HCT116 (cell line): ENCODE data around the gene TBC1D4. TPM values are rescaled to one million over a fixed set of nuclear protein-coding genes. Genes with fewer than 3 reads are reported as not detected.

Experiments used
- ATAC-seq: fragments of 200-7000 bp; cut with Tn5 transposase; 2 replicates; pipeline ENCODE4 v1.9.1; 2020; ENCODE audit warnings: mild to moderate bottlenecking, moderate library complexity
- BruUV-seq: library from RNA; stranded (reverse); fragments of 400-500 nt; replicated peaks from 2 replicates; lab custom pipeline; 2021; lab: Mats Ljungman, UMichigan
- CTCF ChIA-PET: fragments of 300-600 bp; sonication (Branson Sonifier 250); formaldehyde crosslinking; loops from one replicate; lab custom pipeline; 2021; ENCODE audit warnings: antibody characterized with exemption; lab: Charles Lee
- POLR2A ChIA-PET: fragments of 300-600, 350-600 bp; sonication (Branson Sonifier 250); formaldehyde crosslinking; loops from one replicate; lab custom pipeline; 2021; ENCODE audit warnings: antibody characterized with exemption; lab: Charles Lee
- RAD21 ChIA-PET, 2 experiments: fragments of 300-600 bp; sonication (Branson Sonifier 250); formaldehyde crosslinking; loops; one replicate each; lab custom pipeline; 2023; ENCODE audit warnings: low total read pairs in 2 of 2; ENCODE audit not compliant: uncharacterized antibody in 2 of 2, unreplicated experiment in 2 of 2, low non-redundant PET in 1 of 2; lab: Charles Lee
- DNase-seq: peaks from one replicate; pipeline ENCODE4 v3.0.0-alpha.2; 2010; ENCODE audit warnings: low read depth, low spot score
- H2AFZ ChIP-seq: fragments of 200-600 bp; shearing (Covaris generic), sonication (generic); 2 replicates; pipeline ENCODE4 v1.6.1; 2017; ENCODE audit warnings: low read depth, mixed run types, mixed read lengths, antibody characterized with exemption, low read length; ENCODE audit not compliant: poor library complexity, severe bottlenecking
- H3K27ac ChIP-seq: 2 replicates; pipeline ENCODE4 v1.5.1; 2012; ENCODE audit warnings: low read depth, low read length
- H3K27me3 ChIP-seq: fragments of 200-600 bp; sonication (generic); 2 replicates; pipeline ENCODE4 v1.6.1; 2016; ENCODE audit warnings: mixed run types, low read length, mixed read lengths; ENCODE audit not compliant: insufficient read depth
- H3K36me3 ChIP-seq, 2 experiments: fragments of 200-500 bp in 1 of 2; fragments of 200-600 bp in 1 of 2; sonication (Bioruptor generic) in 1 of 2; sonication (generic) in 1 of 2; 2 replicates each; pipeline versions ENCODE4 v1.5.1 to v1.6.1; 2014 to 2016; ENCODE audit warnings: low read length in 2 of 2, inconsistent platforms in 1 of 2, mixed read lengths in 1 of 2, mixed run types in 1 of 2; ENCODE audit not compliant: insufficient read depth in 2 of 2, control insufficient read depth in 1 of 2
- H3K4me1 ChIP-seq, 2 experiments: fragments of 200-600 bp in 1 of 2; sonication (generic) in 1 of 2; 2 replicates each; pipeline versions ENCODE4 v1.5.1 to v1.6.1; 2012 to 2017; ENCODE audit warnings: low read length in 2 of 2, inconsistent platforms in 1 of 2, mild to moderate bottlenecking in 1 of 2, mixed read lengths in 1 of 2, mixed run types in 1 of 2, moderate library complexity in 1 of 2; ENCODE audit not compliant: insufficient read depth in 2 of 2, control insufficient read depth in 1 of 2
- H3K4me2 ChIP-seq: fragments of 200-600 bp; sonication (generic); 2 replicates; pipeline ENCODE4 v1.6.1; 2017; ENCODE audit warnings: mixed run types, low read length, mixed read lengths
- H3K4me3 ChIP-seq, 2 experiments: fragments of 200-600 bp in 1 of 2; sonication (generic) in 1 of 2; replicated peaks in 1 of 2; 2 replicates each; pipeline ENCODE4 v1.5.1; 2011 to 2016; ENCODE audit warnings: low read length in 2 of 2, control low read depth in 1 of 2, low read depth in 1 of 2, mild to moderate bottlenecking in 1 of 2, mixed read lengths in 1 of 2, mixed run types in 1 of 2
- H3K79me2 ChIP-seq: fragments of 200-600 bp; sonication (generic); 2 replicates; pipeline ENCODE4 v1.6.1; 2017; ENCODE audit warnings: mild to moderate bottlenecking, mixed run types, low read length, moderate library complexity, mixed read lengths; ENCODE audit not compliant: insufficient read depth
- H3K9ac ChIP-seq: fragments of 200-600 bp; sonication (generic); 2 replicates; pipeline ENCODE4 v1.6.1; 2016; ENCODE audit warnings: low read length, mixed read lengths
- H3K9me2 ChIP-seq: fragments of 200-600 bp; sonication (generic), shearing (Covaris generic); 2 replicates; pipeline ENCODE4 v1.6.1; 2017; ENCODE audit warnings: mixed run types, mild to moderate bottlenecking, moderate library complexity; ENCODE audit not compliant: insufficient read depth
- H3K9me3 ChIP-seq, 2 experiments: fragments of 200-500 bp in 1 of 2; fragments of 200-600 bp in 1 of 2; sonication (Bioruptor generic) in 1 of 2; sonication (generic) in 1 of 2; 2 replicates each; pipeline ENCODE4 v1.6.1; 2014 to 2017; ENCODE audit warnings: low read length in 2 of 2, mixed read lengths in 2 of 2, inconsistent platforms in 1 of 2, low read depth in 1 of 2, mild to moderate bottlenecking in 1 of 2, mixed run types in 1 of 2, moderate library complexity in 1 of 2; ENCODE audit not compliant: control insufficient read depth in 1 of 2, insufficient read depth in 1 of 2
- H4K20me1 ChIP-seq: fragments of 200-600 bp; sonication (generic), shearing (Covaris generic); 2 replicates; pipeline ENCODE4 v1.6.1; 2017; ENCODE audit warnings: mixed run types, mild to moderate bottlenecking, moderate library complexity; ENCODE audit not compliant: insufficient read depth
- ATF3 ChIP-seq: IDR thresholded peaks from 2 replicates; pipeline ENCODE4 v1.6.1; 2012
- CBX3 ChIP-seq: IDR thresholded peaks from 2 replicates; pipeline ENCODE4 v1.6.1; 2012; ENCODE audit warnings: low read depth
- CEBPB ChIP-seq: IDR thresholded peaks from 2 replicates; pipeline ENCODE4 v1.6.1; 2012; ENCODE audit warnings: low read depth
- CTCF ChIP-seq, 3 experiments: fragments of 200-600 bp in 1 of 3; sonication (generic) in 1 of 3; IDR thresholded peaks in 2 of 3; conservative IDR thresholded peaks in 1 of 3; 2 replicates each; pipeline ENCODE4 v1.5.1; 2012 to 2017; ENCODE audit warnings: low read depth in 2 of 3, low read length in 2 of 3, antibody characterized with exemption in 1 of 3, borderline replicate concordance in 1 of 3, control low read depth in 1 of 3, mild to moderate bottlenecking in 1 of 3, mixed read lengths in 1 of 3, mixed run types in 1 of 3, moderate library complexity in 1 of 3; ENCODE audit not compliant: insufficient read depth in 1 of 3
- EGR1 ChIP-seq: IDR thresholded peaks from 2 replicates; pipeline ENCODE4 v1.6.1; 2012; ENCODE audit warnings: low read depth
- ELF1 ChIP-seq: IDR thresholded peaks from 2 replicates; pipeline ENCODE4 v1.6.1; 2012; ENCODE audit warnings: low read depth, borderline replicate concordance
- POLR2A ChIP-seq: IDR thresholded peaks from 2 replicates; pipeline ENCODE4 v1.7.0; 2011; ENCODE audit warnings: borderline replicate concordance; ENCODE audit not compliant: insufficient read depth, insufficient read length; ENCODE audit errors: extremely low read depth
- RAD21 ChIP-seq: IDR thresholded peaks from 2 replicates; pipeline ENCODE4 v1.6.1; 2012; ENCODE audit warnings: low read depth, mild to moderate bottlenecking
- REST ChIP-seq: IDR thresholded peaks from 2 replicates; pipeline ENCODE4 v1.6.1; 2012; ENCODE audit warnings: low read depth
- SP1 ChIP-seq: IDR thresholded peaks from 2 replicates; pipeline ENCODE4 v1.6.1; 2012; ENCODE audit warnings: low read depth
- SRF ChIP-seq: IDR thresholded peaks from 2 replicates; pipeline ENCODE4 v1.6.1; 2012; ENCODE audit warnings: low read depth
- TCF7L2 ChIP-seq: IDR thresholded peaks from 2 replicates; pipeline ENCODE4 v1.7.0; 2011; ENCODE audit warnings: borderline replicate concordance, inconsistent platforms; ENCODE audit not compliant: insufficient read depth, insufficient read length; ENCODE audit errors: extremely low read depth
- ZFX ChIP-seq: fragments of 450-650 bp; IDR thresholded peaks from 2 replicates; pipeline ENCODE4 v1.6.1; 2017
- intact Hi-C: fragments of 100-400 bp; cut with micrococcal nuclease; formaldehyde crosslinking; loops from 2 replicates; pipeline ENCODE4 v1.10.0; 2022
- total RNA-seq: library from RNA; stranded (reverse); gene quantifications from one replicate; pipeline ENCODE4 v1.2.1, GENCODE V29; 2021; ENCODE audit not compliant: unreplicated experiment

Gene TBC1D4
- total RNA-seq, 1 experiment from 2014 or later = 24.6 TPM

DNA sequence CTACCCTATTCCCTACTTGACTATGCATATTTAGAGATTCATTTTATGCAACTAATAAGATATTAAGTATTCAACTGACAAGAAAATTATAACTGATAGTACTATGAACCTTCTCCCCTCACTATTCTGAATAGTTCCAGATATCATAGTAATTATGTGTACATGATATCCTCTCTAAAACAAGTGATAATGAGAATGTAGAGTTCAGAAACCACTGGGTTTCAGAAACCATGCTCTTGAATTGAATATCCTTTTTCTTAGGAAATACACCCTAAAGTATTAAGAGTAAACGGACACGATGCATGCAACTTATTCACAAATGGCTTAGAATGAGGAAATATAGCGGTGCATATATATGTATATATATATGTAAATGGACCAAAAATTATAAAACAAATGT is 160.9 kb downstream of the TBC1D4 start (continued):
- no peak for TF ChIP-seq ATF3

- H3K9ac ChIP-seq = no peak overlapping the region
- H3K27ac ChIP-seq = no peak overlapping the region
- ChIA-PET POLR2A (interaction anchor here (1.3 kb wide), 1 partner anchor 8 kb away, joined by 3 read pairs; no protein-coding TSS in a partner anchor), RAD21 (no interaction called here), CTCF (no interaction called here)
- no peak for ATAC-seq
- intact Hi-C loops = no loop called here
- no peaks in the 10 kb centered on the region for H3K4me1 ChIP-seq
- no peak overlapping the region for H2AFZ ChIP-seq
- H4K20me1 ChIP-seq = no peaks in the 10 kb centered on the region
- no peaks in the 10 kb centered on the region for H3K79me2 ChIP-seq
- no TSS peak for BruUV-seq
- no peaks in the 10 kb centered on the region for H3K36me3 ChIP-seq
- no peak for DNase-seq
- no peaks in the 10 kb centered on the region for H3K9me3 ChIP-seq
- H3K4me3 ChIP-seq = no peak overlapping the region
- TF ChIP-seq EGR1 (no peak), CBX3 (no peak), TCF7L2 (no peak), ZFX (no peak), SRF (no peak), CEBPB (no peak), RAD21 (no peak), POLR2A (no peak), REST (no peak), CTCF (IDR thresholded peaks at IDR 0.05 in 2 of 3, conservative IDR thresholded peaks at IDR 0.05 in 1 of 3; ENCODE audit: borderline replicate concordance in 1 of 3, insufficient read depth in 1 of 3, low read depth in 2 of 3, low read length in 2 of 3) (no peak), ELF1 (no peak), SP1 (no peak)
- H3K27me3 ChIP-seq = no peaks in the 10 kb centered on the region
- H3K4me2 ChIP-seq = no peak overlapping the region
- no peaks in the 10 kb centered on the region for H3K9me2 ChIP-seq
Observed at GRCh38 chr13:75319254-75319653, 162.7 kb downstream of the TBC1D4 start.
